UCSD-AML1 (cell line): ENCODE data around the gene KATNB1.

ENCODE experiments used
- DNase-seq: peaks from one replicate; lab custom pipeline; 2025; ENCODE audit not compliant: unreplicated experiment; lab: John Stamatoyannopoulos, UW

The KATNB1 gene

DNA sequence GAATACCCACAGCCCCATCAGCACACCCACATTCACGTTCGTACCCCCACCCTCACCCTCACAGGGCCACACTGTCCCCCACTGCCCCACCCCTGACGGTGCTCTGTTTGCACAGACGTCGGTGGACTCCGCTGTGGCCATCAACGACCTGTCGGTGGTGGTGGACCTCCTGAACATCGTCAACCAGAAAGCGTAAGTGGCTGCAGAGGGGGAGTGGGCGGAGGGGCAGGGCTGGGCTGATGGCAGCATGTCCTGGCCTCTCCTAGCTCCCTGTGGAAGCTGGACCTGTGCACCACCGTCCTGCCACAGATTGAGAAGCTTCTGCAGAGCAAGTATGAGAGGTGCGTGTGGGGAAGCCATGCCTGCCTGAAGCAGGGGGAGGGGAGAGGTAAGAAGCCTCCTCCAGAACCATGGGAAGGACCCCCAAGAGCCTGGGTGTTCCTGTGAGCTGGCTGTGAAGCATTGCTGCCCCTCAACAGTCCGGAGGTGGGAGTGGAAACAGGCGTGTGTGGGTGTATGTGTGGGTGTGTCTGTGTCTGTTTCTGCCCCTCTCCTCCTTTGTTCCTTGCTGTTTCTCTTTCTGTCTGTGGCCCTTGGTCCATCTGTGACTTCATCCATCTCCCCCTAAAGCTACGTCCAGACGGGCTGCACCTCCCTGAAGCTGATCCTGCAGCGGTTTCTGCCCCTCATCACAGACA lies 20.3 kb downstream of the KATNB1 start:
- DNase-seq: no peak

DNA sequence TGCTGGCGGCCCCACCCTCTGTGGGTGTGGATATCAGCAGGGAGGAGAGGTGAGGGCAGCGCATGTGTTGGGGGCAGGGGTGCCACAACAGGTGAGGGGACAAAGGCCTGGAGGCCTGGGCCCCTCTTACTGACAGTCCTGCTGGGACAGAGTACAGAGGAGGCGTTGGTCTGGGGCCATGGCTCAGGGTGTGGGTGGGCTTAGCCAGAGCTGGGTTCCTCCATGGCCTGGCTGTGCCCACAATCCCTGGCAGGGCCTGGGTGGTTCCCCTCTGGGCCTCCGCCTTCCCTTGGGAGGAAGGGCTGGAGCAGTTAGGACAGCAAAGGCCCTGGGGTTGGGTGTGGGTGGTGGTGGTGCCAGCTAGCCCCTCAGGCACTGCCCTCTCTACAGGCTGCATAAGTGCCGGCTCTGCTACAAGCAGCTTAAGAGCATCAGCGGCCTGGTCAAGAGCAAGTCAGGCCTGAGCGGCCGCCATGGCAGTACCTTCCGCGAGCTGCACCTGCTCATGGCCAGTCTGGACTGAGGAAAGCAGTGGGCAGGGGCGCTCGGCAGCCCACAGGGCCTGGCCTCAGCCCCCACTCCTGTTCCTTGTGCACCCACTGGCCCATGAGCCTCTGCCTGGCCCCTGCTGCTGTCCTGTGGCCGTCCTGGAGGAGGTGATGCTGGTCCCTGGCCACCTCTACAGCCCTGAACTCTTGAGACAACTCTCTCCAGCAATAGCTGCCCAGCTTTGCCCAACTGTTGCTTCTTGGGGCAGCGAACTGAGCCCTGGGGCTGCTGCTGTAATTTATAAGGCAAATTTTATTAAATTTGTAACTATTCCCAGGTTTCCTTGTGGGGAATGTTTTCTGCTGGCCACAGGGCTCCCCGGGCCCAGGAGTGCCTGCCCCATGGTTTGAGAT lies 21.1 kb downstream of the KATNB1 start:
- no peak for DNase-seq

- DNase-seq: peak; percentile 87
Observed at GRCh38 chr16:57757326-57757786, 21.8 kb downstream of the KATNB1 start.

DNA sequence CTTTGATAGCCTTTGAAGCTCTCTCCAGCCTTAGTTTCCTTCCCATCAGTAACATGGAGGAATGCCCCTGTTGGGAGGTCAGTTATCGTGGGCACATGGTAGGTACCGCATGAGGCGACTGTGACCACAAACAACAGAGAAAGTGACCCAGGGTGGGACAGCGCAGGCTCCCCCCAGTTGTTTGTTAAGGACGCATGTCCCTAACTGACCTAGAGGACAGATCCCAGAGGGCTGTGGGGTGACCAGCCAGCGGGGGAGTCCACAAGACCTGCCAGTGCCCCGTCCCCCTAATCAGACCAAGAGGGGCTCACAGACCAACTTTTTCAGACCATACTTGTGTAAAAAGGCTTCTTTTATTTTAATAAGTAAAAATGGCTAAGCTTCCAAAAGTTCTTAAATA lies 22.3 kb downstream of the KATNB1 start:
- DNase-seq: no peak

DNA sequence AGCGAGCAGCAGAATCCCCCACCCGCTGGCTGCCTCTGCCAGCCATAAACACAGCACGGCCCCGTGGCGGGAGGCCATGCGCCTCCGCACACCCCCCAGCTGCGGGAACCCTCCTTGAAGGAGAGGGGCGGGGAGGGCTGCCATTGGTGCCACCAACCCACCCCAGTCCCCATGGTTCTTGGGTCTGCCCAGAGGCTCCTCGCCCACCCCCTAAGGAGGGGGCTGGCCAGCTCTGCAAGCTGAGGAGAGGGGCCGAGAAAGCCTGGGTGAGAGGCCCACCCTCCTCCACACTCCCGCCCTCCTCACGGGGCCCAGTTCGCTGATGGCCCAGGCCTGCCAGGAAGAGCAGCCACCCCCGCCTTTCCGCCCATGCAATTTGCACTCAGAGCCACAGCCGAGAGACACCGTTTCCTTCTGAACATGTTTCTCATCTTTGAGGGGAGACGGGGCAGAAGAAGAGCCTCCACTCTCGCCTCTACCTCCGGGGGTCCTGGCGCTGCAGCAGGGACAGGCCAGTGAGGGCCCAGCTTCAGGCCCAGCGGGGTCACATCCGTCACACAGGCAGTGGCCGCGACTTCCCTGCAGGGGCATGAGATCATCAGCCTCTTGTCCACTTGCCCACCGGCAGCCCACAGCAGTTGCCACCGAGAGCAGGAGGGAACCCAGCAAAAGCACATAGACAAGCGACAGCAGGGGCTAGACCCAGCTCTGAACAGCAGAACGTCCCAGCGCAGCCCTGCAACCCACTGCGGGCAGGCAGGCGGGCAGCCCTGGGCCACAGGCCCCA lies 23.0 kb downstream of the KATNB1 start:
- no peak for DNase-seq

DNA sequence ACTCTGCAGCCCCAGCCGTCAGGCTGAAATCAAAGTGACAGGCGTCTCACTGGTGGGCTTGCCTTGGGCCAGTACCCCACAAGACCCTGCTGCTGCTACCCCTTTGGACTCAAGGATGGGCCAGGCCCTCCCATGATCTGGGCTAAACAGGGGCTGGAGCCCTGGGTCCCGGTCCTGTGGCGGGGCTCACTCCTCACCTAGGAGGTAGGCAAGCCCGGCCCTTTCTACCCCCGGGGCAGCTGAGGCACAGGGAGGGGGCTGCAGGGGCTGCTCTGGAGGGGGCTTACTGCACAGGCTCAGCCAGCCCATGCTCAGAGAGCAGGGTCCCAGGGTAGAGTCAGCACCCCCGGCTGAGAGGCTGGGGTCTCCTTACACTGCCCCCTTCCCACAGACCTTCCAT lies 23.6 kb downstream of the KATNB1 start:
- no peak for DNase-seq

GRCh38 chr16:57759541-57760356 lies 24.2 kb downstream of the KATNB1 start:
- no peak for DNase-seq

DNA sequence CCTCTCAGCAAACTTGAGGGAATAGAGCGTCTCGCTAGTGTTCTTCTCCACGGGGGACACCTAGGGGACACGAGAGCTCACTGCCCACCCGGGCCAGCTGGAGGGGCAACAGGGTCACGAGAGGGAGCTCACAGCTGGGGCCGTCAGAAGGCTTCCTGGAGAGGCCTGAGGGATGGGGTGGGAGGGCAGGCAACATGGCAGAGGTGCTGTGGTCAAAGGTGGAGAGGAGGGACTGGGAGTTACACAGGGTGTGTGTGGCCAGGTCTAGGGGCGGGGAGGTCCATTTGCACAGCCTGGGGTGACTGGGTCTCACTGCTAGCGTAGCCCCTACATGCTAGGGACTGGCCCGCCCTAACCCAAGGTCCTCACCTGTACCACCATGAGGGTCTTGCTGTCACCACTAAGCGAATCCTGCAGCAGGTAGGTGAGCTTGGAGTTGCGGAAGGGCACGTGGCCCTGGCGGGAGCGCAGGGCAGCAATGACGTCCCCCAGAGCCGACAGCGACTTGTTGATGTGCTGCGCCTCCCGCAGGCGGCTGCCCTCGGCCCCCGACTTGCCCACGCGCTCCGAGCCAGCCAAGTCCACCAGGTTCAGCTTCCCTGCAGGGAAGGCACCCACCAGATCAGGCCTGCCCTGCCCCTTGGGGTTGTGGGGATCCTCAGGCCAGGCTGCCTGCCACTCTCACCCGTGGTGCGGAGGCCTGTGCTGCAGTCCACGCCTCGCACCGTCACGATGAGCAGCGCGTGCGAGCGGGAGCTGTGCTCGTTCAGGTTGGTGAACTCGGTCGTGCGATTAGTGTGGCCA lies 25.0 kb downstream of the KATNB1 start:
- DNase-seq: no peak

GRCh38 chr16:57761301-57761700 lies 25.7 kb downstream of the KATNB1 start:
- no peak for DNase-seq

DNA sequence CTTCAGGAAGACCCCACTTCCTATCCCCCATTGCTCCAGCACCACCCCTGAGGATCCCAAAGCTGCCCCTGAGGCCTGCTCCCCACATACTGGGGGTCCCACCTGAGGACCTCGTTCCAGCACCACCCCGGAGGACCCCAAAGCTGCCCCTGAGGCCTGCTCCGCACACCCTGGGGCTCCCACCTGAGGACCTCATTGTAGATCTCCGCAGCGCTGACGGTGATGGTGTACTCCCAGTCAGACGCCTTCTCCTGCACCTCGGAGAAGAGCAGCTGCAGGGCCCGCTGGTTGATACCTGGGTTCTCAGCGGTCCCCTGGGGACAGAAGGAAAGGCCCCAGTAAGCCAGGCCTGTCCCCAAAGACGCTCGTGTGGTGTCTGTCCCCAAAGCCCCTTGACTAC lies 26.4 kb downstream of the KATNB1 start:
- no peak for DNase-seq

GRCh38 chr16:57762365-57763040 lies 26.9 kb downstream of the KATNB1 start:
- no peak for DNase-seq

DNA sequence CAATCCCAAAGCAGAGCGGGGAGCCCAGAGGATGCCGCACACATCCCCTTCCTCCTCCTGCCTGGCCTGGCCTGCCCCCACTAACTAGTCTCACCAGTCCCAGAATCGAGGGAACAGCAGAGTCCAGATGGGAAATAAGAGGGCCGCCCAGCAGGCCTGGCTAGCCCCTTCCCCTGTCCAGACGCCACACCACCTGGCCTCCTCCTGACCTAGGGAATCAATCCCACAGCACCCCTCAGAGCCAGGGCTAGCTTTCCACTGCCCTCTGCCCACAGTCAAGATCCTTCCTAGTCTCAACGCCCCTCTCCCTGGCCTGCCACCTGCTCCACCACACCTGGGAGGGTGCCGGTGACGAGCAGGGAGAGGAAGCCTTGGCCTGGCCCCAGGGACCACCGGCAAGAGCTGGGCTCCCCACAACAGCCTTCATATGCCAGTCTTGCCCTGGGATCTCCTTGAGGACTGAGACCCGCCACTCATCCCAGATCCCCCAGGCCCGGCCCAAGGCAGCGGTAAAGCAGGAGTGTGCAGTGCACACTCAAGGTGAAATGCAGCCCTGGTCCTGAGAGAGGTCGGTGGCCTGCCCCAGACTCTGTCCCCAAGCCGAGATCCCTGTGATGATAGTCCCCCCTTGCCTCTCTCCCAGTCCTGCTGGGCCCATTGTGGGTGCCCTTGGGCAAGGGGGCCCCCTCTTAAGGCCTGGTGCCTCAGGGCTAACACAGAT lies 27.9 kb downstream of the KATNB1 start:
- no peak for DNase-seq

- no peak for DNase-seq
Observed at GRCh38 chr16:57764006-57764340, 28.4 kb downstream of the KATNB1 start.

- DNase-seq: peak; percentile 25
Observed at GRCh38 chr16:57764341-57765159, 29.0 kb downstream of the KATNB1 start.

DNA sequence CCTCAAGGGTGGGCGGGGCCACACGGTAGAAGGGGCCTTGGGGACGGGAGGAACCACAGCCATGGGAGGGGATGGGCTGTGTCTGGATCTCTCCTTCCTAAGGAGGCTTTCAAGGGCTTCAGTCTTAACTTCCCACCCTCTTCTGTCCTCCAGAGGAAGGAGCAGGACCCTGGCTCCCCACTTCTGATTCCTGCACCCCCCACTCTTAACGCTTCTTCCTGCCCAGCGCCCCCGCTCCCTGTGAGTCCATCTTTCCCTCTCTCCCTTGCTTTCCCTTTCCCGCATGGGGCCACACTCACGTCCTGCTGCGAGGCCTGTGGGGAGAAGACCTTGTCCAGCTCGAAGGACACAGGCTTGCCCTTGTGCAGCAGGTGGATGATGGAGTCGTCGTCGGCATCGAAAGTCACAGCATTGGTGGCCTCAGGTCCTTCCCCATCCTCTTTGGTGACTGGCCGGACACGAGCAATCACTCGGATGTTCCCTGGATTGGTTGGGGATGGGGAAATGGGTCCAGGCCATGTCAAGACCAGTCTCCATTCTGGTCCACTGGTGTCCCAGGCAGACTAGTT lies 29.7 kb downstream of the KATNB1 start:
- DNase-seq: no peak

DNA sequence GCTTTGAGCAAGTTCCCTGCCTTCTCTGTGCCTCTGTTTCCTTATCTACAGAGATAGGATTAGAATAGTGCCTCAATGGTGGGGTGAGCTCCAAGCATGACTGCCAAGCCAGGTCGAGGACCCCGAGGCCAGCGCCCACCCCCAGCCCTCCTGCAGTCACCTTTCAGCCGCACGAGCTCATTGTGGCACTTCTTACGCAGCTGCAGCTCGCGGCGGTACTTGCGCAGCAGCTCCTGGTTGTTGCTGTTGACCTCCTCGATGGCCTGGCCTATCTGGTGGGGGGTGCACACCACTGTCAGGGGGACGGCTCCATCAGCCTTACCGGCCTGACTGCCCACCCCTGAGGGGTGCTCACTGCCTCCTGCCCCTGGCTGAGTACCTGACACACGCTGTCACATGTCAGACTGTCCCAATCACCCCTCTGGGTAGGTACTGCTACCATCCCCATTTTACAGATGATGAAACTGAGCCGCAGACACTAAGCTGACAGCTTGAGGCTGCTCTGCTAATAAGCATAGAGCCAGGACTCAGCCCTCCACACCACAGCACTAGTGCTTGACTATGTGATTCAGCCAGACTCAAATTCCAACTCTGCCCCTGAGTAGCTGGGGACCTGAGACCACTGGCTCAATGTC lies 31.3 kb downstream of the KATNB1 start:
- DNase-seq: no peak

- no peak for DNase-seq
Observed at GRCh38 chr16:57769541-57770145, 34.1 kb downstream of the KATNB1 start.
